Transverse colon (tissue), 4 donors: ENCODE data around the gene KRT34. TPM values are rescaled to one million over a fixed set of nuclear protein-coding genes. Genes with fewer than 3 reads are reported as not detected.

Experiments used
- DNase-seq: peaks from one replicate; pipeline ENCODE4 v3.0.0-alpha.2; 2019
- H3K27ac ChIP-seq, 4 donors: fragments of 200-600 bp; sonication (generic); 2 replicates each; pipeline ENCODE4 v1.5.1; 2016 to 2018; ENCODE audit warnings: inconsistent platforms in 4 of 4
- H3K27me3 ChIP-seq: fragments of 200-600 bp; sonication (generic); 2 replicates; pipeline ENCODE4 v1.5.1; 2017; ENCODE audit warnings: inconsistent platforms
- H3K36me3 ChIP-seq, 4 donors: fragments of 200-600 bp; sonication (generic); 2 replicates each; pipeline ENCODE4 v1.5.1; 2017 to 2019; ENCODE audit warnings: inconsistent platforms in 4 of 4
- H3K4me1 ChIP-seq, 4 donors: fragments of 200-600 bp; sonication (generic); 2 replicates each; pipeline ENCODE4 v1.5.1; 2017 to 2020; ENCODE audit warnings: inconsistent platforms in 4 of 4
- H3K4me3 ChIP-seq, 4 donors: fragments of 200-600 bp; sonication (generic); 1 replicate in 1 of 4; 2 replicates in 3 of 4; pipeline versions ENCODE4 v1.5.1 to v1.6.1; 2017 to 2019; ENCODE audit warnings: inconsistent platforms in 4 of 4
- H3K9me3 ChIP-seq, 2 donors: fragments of 200-600 bp; sonication (generic); 2 replicates each; pipeline ENCODE4 v1.5.1; 2017 to 2019; ENCODE audit warnings: inconsistent platforms in 2 of 2
- EP300 ChIP-seq: sonication (generic); formaldehyde crosslinking; IDR thresholded peaks from one replicate; pipeline ENCODE4 v1.6.1; 2017; ENCODE audit warnings: antibody characterized with exemption, low read depth
- POLR2A ChIP-seq: fragments of 450-650 bp; IDR thresholded peaks from one replicate; pipeline ENCODE4 v1.6.1; 2016; ENCODE audit warnings: antibody characterized with exemption, mild to moderate bottlenecking, moderate library complexity
- POLR2AphosphoS5 ChIP-seq, 3 donors: sonication (generic); formaldehyde crosslinking; IDR thresholded peaks; one replicate each; pipeline ENCODE4 v1.6.1; 2016; ENCODE audit warnings: antibody characterized with exemption in 3 of 3
- WGBS, 2 donors: methylation state at CpG; one replicate each; pipeline ENCODE4 v1.1.5; 2018; ENCODE audit warnings: low coverage in 1 of 2; 5-methylcytosine and 5-hydroxymethylcytosine counted together
- in situ Hi-C, 4 donors: fragments of 200-750 bp; cut with MboI; loops; one replicate each; pipeline versions ENCODE4 v1.15.0 to v1.15.1; 2017; ENCODE audit warnings: low sequenced_read_pairs in 3 of 4, low pct_ligation_motif_present in 1 of 4, low pct_unique_long_range_greater_than_20kb in 1 of 4
- intact Hi-C: fragments of 100-400 bp; cut with DNase I; formaldehyde crosslinking; loops from one replicate; pipeline ENCODE4 v1.15.1; 2023; ENCODE audit warnings: low total_unique reads
- total RNA-seq, 4 donors: library from RNA; depleted of rRNA; stranded (reverse); fragments of >200 nt; gene quantifications; one replicate each; pipeline ENCODE4 v1.1.0, GENCODE V29; 2016
- TF ChIP-seq, protein P1 (sequence below), 5 experiments: fragments of 200-600 bp in 3 of 5; fragments of 450-650 bp in 2 of 5; sonication (generic) in 3 of 5; IDR thresholded peaks; 1 replicate in 2 of 5; 2 replicates in 3 of 5; pipeline ENCODE4 v1.5.1; 2016 to 2017; ENCODE audit warnings: antibody characterized with exemption in 5 of 5, inconsistent platforms in 3 of 5, mild to moderate bottlenecking in 2 of 5, moderate library complexity in 1 of 5

Gene KRT34
- total RNA-seq, 4 donors from 2014 or later: not detected

- TF ChIP-seq POLR2A (no peak), EP300 (no peak), POLR2AphosphoS5 (IDR thresholded peaks at IDR 0.05) (no peak)
- TF ChIP-seq, protein P1, sequence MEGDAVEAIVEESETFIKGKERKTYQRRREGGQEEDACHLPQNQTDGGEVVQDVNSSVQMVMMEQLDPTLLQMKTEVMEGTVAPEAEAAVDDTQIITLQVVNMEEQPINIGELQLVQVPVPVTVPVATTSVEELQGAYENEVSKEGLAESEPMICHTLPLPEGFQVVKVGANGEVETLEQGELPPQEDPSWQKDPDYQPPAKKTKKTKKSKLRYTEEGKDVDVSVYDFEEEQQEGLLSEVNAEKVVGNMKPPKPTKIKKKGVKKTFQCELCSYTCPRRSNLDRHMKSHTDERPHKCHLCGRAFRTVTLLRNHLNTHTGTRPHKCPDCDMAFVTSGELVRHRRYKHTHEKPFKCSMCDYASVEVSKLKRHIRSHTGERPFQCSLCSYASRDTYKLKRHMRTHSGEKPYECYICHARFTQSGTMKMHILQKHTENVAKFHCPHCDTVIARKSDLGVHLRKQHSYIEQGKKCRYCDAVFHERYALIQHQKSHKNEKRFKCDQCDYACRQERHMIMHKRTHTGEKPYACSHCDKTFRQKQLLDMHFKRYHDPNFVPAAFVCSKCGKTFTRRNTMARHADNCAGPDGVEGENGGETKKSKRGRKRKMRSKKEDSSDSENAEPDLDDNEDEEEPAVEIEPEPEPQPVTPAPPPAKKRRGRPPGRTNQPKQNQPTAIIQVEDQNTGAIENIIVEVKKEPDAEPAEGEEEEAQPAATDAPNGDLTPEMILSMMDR (IDR thresholded peaks at IDR 0.05): no peak
- Histone ChIP-seq H3K4me3 (no peak overlapping the region), H3K9me3 (no peaks in the 10 kb centered on the region), H3K27me3 (no peaks in the 10 kb centered on the region), H3K4me1 (no peaks in the 10 kb centered on the region), H3K36me3 (no peaks in the 10 kb centered on the region), H3K27ac (no peak overlapping the region)
- WGBS, 2 donors: 96 to 100% methylated on average over 1 to 10 of the region's 10 CpGs
- DNase-seq: no peak
- intact Hi-C loops (no loop called here), in situ Hi-C loops (no loop called here)
Measured at GRCh38 chr17:41407226-41407625, 25.1 kb upstream of the KRT34 start.

- 56% methylated on average over 5 of the region's 5 CpGs; no CpG with 5 or more reads in 1 of the 2 donors for WGBS, 2 donors
- intact Hi-C loops (no loop called here), in situ Hi-C loops (no loop called here)
- DNase-seq: no peak
- Histone ChIP-seq H3K9me3 (no peaks in the 10 kb centered on the region), H3K36me3 (no peaks in the 10 kb centered on the region), H3K27me3 (no peaks in the 10 kb centered on the region), H3K27ac (no peak overlapping the region), H3K4me1 (no peaks in the 10 kb centered on the region), H3K4me3 (no peak overlapping the region)
- TF ChIP-seq EP300 (no peak), POLR2AphosphoS5 (IDR thresholded peaks at IDR 0.05) (no peak), POLR2A (no peak)
- TF ChIP-seq, protein P1 (IDR thresholded peaks at IDR 0.05): no peak
Measured at GRCh38 chr17:41406205-41406604, 24.1 kb upstream of the KRT34 start.

DNA sequence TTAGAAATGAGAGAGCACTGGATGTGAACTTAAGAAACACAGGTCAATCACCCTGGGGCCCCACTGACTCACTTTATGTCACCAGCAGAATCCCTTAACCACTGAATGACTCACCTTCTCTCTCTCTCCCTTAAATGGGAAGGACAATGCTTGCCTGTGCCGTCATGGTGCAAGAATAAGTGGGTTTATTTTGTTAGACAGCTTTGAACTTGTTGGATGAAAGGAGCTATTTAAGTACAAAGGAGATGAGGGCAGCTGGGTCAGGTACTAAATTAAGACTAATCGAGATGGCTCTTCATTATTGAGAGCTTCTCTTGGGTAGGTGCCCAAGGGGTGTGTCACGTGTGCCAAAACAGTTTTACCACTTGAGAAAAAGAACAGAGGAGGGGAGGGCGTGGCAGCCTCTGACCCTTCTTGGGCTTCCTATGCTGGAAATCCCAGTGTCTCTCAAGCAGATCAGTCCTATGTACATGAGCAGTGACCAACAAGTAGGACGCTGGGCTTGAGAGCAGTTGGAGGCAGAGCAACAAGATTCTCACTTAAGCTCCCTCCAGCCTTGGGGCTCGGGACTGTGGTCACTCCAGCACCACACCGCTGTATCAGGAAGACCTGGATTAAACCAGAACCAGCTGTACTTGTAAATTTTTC lies 22.0 kb upstream of the KRT34 start:
- H3K27me3 ChIP-seq: no peaks in the 10 kb centered on the region
- TF ChIP-seq POLR2A (no peak), EP300 (no peak), POLR2AphosphoS5 (IDR thresholded peaks at IDR 0.05) (no peak)
- no peaks in the 10 kb centered on the region for H3K4me1 ChIP-seq
- no peak overlapping the region for H3K4me3 ChIP-seq
- intact Hi-C loops: no loop called here
- no peaks in the 10 kb centered on the region for H3K9me3 ChIP-seq
- WGBS, 2 donors: 17 to 54% methylated on average over 1 to 7 of the region's 7 CpGs
- DNase-seq: no peak
- no peak overlapping the region for H3K27ac ChIP-seq
- in situ Hi-C loops: no loop called here
- H3K36me3 ChIP-seq: no peaks in the 10 kb centered on the region

DNA sequence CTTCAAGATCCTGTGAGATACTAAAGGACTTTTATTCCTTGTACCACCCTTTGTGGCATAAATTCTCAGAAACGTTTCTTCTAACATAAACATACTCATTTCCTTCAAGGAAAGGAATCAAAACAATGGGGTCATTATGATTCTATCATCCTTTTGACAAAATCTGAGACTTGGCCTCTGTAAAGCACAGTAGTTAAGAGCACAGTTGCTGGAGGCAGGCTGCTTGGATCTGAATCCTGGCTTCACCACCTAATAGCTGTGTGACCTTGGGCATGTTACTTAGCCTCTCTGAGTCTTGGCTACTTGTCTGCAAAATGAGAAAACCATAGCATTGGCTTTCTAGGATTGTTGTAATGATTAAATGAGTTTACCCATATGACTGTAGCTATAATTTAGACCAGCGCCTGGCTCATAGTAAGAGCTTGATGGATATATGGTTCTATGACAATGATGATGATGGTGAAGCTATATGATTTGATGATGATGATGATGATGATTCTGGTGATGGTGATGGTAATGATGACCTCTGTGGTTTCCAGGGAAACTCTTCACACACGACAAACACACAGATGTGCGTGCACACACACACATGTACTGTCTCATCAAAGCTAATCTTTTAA lies 21.4 kb upstream of the KRT34 start:
- in situ Hi-C loops (no loop called here), intact Hi-C loops (no loop called here)
- TF ChIP-seq POLR2AphosphoS5 (IDR thresholded peaks at IDR 0.05): no peak
- TF ChIP-seq, protein P1 (IDR thresholded peaks at IDR 0.05): no peak
- TF ChIP-seq EP300: no peak
- no peak for TF ChIP-seq POLR2A
- 63 to 65% methylated on average over 3 to 4 of the region's 4 CpGs for WGBS, 2 donors
- no peaks in the 10 kb centered on the region for H3K27me3 ChIP-seq
- no peaks in the 10 kb centered on the region for H3K4me1 ChIP-seq
- no peak for DNase-seq
- no peak overlapping the region for H3K4me3 ChIP-seq
- H3K36me3 ChIP-seq: no peaks in the 10 kb centered on the region
- no peak overlapping the region for H3K27ac ChIP-seq
- H3K9me3 ChIP-seq: no peaks in the 10 kb centered on the region
